GM21576 (cell line): ENCODE results near the gene STOML2.

Experiments
- ATAC-seq: cut with Tn5 transposase; IDR thresholded peaks from one replicate; pipeline ENCODE4 v1.9.1; 2021; ENCODE audit warnings: mild to moderate bottlenecking, moderate library complexity; ENCODE audit not compliant: unreplicated experiment

Gene STOML2

GRCh38 chr9:35107297-35108290 is 4.7 kb upstream of the STOML2 start:
- no peak for ATAC-seq

- ATAC-seq, result no peak
These were observed 3.4 kb upstream of the STOML2 start for GRCh38 chr9:35106343-35106730.

DNA sequence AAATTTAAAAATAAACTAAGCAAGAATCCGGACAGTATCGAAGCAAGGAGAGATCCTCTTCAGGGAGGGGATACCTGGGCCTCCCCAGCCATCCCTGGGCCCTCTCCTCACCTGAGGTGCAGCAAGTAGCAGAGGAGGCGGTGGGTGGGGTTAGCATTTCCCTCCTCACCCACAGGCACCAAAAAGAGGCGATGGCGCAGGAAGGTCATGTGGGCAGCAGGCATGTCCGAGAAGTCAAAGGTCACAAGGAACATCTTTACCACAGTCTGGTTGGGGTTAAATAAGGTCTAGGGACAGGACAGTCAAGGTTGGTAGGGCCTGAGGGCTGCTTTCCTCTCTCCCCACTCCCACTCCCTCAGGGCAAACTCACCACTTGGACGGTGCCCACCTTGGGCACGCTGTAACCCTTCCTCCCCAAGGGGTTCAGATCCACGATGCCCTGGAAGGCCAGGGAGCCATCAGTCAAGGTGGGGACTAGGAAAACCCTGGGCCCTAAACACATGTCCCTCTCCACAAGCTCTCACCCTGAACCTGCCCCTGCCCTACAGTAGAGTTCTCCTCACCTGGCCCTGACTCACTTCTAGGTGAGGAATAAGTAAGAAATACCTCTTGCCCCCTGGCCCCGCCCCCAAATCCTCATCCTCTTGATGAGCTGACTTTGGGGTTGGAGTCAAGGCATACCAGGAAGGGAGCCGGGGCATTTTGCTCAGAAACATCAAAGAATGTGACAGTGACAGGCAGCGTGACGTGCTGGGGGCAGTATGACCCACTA is 2.8 kb upstream of the STOML2 start:
- no peak for ATAC-seq

GRCh38 chr9:35105126-35105525 is 2.2 kb upstream of the STOML2 start:
- ATAC-seq, result no peak

DNA sequence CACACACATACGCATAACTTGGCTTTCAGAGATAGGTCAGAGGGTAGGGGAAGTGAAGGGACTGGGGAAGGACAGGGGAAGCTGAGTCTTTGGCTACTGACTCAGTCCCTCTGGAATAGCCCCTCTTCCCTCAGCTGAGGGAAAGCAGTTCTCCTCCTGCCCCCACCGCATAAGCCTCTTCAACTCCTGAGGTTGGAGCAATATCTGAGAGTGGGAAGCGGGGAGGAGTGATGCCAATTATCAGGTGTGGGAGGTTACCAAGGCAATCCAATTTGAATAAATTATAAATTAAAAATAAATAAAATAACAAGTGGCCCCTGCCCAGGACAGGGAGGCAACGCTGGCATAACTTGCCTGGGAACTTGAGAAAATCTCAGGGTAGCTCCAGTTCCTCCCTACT is 1.7 kb upstream of the STOML2 start:
- ATAC-seq, result no peak

- no peak for ATAC-seq
These were observed 795 bp upstream of the STOML2 start for GRCh38 chr9:35103660-35104191.

- peak; percentile 2 for ATAC-seq
These were observed 514 bp downstream of the STOML2 start for GRCh38 chr9:35102465-35102768.

- ATAC-seq, result no peak
These were observed 5.4 kb downstream of the STOML2 start for GRCh38 chr9:35097573-35097972.

DNA sequence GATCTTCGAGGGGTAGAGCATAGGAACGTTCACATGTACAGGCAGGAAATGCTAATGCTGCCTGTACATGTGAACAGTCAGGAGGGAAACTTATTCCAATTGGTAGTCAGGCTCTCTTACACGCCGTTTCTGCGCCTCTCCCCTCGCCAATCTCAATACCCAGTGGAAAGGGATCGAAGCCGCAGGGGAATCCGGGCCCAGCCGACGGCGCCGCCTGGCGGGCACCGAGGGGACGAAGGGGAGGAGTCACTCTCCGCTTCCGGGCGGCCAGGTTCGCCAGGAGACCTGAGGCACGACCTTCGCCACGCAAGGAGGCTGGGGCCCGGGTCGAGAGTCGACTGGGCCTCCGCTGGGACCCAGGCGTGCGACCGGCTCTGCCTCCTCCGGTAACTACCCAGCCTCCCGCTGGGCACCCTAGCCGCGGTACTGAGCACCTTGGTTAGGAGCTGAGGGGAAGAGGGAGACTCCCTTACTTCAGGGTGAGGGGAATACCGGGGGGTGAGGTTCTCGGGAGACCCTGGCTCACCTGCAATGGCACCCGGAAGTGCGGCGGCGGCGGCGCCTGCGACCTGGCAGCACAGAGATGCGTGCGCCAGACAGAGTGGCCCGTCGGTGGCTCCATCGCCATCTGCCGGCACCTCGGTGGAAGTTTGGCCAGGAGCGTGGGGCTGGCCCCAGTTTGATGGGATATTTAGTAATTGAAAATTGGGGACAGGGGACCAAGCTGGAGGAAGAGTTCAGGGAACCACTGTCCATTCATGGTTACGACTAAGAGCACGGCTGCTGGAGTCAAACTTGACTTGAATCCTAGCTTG is 6.7 kb downstream of the STOML2 start, which contains the start of gene PIGO:
PIGO (minus strand) TSS at position 557 of the 815 bp plus-strand sequence. CDS start 1,026 bp downstream, outside the sequence.
- peak; percentile 84 for ATAC-seq

DNA sequence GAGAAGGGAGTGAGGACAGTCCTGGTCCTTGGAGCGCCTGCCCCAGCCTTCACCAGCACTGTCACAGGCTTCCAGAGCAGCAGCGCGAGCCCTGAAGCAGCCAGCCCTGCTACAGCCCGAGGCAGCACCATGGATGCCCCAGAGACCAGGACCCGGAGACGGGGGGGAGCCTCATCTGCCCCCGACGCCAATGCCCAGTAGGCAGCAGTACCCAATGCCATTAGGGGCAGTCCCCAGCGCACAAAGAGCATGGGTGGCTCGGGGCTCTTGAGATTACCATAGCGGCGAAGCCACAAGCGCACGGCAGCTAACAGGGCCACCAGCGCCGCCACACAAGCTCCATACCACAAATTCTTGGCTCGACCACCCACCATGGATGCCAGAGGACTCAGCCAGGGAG is 11.4 kb downstream of the STOML2 start:
- no peak for ATAC-seq

- ATAC-seq, result no peak
These were observed 13.5 kb downstream of the STOML2 start for GRCh38 chr9:35089434-35089833.

- no peak for ATAC-seq
These were observed 17.9 kb downstream of the STOML2 start for GRCh38 chr9:35085078-35085477.

- peak; percentile 92 for ATAC-seq
These were observed 23.2 kb downstream of the STOML2 start, which contains the start of gene FANCG for GRCh38 chr9:35079426-35080341. Gene FANCG (minus strand): TSS chr9:35079942. CDS start chr9:35079524, 418 bp downstream.

DNA sequence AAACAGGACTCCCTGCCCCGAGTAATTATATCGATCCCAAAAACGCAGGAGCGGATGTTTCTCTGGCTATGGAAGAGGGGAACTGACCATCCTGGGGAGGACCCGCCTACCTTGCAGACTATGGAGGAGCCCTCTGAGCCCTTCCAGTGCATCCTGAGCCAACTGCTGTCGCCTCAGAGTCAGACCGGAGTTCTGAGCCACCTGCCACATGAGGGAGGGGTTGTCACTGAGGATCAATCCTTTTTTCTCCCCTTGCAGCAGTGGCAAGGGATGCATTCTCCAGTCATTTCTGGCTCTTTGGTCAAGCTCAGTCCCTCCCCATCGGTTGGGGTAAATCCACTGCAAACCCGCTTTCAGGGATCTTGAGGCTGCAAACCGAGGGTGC is 23.9 kb downstream of the STOML2 start:
- ATAC-seq, result no peak

GRCh38 chr9:35078066-35078465 is 24.9 kb downstream of the STOML2 start:
- no peak for ATAC-seq

- no peak for ATAC-seq
These were observed 26.1 kb downstream of the STOML2 start for GRCh38 chr9:35076848-35077247.

- ATAC-seq, result no peak
These were observed 27.6 kb downstream of the STOML2 start for GRCh38 chr9:35075358-35075757.

DNA sequence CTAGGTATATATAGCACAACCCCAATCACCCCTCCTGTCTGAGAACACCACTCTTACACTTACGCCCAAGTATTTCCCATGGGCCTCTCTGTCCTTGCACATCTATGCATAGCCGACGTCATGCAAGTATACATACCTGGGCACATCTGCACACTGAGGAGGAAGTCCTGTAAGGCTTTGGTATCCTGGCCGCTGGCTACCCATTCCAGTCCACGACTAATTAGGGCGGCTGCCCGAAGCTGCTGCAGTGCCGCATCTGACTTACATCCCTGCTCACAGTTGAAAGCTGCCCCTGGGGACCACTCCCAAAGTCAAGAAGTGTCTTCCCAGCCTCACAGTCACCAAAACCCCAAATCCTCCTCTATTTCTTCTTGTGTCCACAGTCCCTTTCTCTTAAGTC is 28.1 kb downstream of the STOML2 start:
- no peak for ATAC-seq

GRCh38 chr9:35074141-35074540 is 28.8 kb downstream of the STOML2 start:
- no peak for ATAC-seq

DNA sequence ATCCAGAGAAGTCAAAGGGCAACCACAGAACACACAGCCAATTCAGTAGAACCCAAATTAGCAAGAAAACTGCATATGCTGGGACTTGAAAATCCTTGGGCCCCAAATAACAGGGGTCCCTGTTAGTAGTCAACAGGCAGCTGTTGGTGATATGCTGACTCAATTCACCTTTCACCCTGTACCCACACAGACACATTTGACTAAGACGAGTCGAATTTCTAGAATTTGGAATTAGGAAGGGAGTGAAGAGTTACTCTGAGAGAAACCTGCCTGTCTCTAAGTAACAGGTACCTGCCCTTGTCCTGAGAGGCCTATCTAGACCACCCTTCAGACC is 29.7 kb downstream of the STOML2 start:
- no peak for ATAC-seq
